ENCODE data around the gene ZNF438.

The ZNF438 gene

DNA sequence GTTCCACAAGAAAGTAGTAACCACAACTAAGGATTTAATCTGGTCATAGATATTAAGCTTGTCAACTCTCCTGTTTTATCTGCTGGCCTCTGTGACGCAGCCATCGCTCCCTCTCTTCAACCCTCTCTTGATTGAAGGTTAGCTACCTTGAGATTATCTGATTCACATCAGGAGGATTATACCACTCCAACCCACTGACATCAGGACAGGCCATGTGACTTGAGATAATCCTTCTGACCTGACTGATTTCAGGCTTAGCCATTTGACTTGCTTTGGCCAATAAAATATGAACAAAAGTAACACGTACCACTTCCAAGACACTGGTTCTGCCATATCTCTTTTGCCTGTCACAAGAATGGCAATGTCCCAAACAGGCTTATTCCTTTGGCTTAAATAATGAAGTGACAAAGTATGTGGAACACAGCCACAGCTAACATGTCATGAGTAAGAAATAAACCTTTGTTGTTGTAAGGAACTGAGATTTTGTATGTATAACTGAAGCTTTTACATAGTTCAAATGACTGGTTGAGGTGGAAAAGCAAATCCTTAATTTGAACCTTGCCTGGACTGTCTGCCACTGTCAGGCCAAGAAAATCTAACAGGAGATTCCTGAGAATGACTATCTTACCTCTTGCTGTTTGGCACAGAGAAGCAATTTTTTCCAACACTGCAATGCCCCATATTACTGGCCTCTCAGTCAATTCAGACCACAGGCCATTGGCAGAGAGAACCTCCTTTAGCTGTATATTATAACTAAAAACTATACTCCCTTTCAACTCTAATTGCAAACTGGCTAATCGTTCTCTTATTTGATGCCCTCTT lies 13.9 kb downstream of the ZNF438 start:
- DNase-seq (ENCODE audit: low read depth in 2 of 3, low spot score in 2 of 3), result no peak

DNA sequence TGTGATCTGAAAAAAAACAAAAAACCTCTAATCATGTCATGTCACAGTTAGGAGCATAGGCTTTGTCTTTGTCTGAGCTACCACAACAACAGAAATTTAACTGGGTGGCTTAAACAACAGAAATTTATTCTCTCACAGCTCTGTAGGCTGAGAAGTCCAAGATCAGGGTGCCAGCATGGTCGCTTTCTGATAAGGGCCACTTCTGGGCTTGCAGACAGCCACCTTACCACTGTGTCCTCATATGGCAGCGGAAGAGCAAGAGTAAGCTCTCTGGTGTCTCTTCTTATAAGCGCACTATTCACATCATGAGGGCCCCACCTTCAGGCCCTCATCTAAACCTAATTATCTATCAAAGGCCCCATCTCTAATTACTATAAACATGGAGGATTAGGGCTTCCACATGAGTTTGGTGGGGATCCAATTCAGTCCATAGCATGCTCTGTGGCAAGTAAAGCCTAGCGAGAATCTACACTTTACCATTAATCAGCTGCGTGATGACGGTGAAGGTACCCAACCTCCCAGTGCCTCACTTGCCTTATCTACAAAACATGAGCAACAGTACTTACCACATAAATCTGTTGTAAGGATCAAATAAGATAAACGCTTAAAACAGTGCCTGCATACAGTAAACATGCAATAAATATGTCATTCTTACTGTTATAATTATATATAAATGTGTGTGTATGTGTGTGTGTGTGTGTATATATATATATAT lies 17.3 kb downstream of the ZNF438 start:
- DNase-seq (ENCODE audit: low read depth in 2 of 3, low spot score in 2 of 3), result no peak

DNA sequence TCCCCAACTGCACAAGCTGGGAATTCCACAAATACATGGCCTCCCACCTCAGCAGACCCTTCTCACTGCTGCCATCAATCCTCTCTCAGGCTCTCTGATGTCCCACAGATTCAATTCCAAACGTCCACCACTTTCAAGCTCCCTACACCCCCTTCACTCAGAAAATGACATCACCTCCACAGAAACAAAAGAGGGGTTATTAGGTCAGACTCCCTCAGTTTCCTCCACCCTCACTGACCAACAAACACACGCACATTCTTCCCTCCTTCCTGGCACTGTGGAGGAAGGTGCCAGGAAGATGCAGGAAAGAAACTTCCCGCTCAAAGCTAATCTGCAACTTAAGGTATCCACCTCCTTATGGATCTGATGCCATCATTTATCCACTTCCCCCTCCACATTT lies 18.3 kb downstream of the ZNF438 start:
- DNase-seq (ENCODE audit: low read depth in 2 of 3, low spot score in 2 of 3), result no peak

DNA sequence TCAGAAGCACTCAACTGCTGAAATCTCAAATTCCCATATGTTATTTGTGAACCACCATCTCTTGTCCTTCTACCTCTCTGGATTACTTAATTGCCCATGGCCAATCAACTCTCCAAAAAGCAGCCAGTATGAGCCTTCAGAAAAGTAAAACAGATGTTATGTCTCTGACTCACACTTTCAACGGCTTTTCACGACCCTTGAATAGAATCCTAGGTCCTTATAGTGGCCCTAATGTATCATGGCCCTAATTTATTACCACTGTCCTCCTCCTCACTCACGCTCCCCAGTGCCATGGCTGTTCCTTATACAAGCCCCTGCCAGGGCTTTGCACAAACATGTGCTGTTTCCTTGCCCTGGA lies 20.0 kb downstream of the ZNF438 start:
- no peak for DNase-seq (ENCODE audit: low read depth in 2 of 3, low spot score in 2 of 3)

DNA sequence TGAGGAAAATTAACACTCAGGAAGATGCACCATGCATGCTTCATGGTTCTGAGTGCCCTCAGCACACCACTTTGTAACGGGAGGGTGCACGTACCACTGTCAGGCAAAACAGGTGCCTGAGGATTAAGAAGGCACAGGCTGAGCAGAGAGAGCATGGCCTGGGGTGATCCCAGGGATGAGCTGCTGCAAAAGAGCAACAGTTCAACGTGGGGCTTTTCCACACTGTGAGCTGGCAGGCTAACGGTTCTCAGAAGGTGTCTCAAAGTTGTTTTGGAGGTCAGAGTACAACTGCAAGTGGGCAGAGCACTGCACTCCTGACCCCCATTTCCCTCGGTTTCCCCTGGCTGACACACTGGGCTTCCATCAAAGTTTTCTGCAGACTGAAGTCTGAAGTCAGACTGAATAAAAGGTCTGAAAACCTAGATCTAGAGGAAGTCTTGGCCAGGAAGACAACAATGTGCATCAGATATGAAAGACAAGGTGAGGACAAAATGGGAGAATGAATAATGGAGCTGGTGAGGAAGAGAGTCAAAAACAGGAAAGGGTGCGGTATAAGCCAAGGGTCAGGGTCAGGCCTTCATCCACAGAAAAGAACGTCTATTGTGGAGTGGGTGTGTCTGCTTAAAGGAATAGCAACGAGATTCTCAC lies 20.5 kb downstream of the ZNF438 start:
- DNase-seq (ENCODE audit: low read depth in 2 of 3, low spot score in 2 of 3), result no peak

DNA sequence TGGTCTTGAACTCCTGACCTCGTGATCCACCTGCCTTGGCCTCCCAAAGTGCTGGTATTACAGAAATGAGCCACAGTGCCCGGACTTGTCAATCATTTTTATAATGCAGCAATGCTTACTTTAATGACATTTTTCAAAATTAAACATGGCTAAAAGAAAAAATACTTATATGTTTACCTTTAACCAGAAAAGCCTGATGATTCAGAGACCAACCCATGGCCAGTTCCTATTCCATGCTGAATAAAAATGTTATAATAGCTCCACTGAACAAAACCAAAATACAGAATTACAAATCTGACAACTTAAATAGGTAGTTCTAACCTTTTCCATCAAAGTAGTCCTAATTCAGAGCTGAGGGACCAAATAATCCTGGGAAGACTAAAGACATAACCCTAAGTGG lies 21.6 kb downstream of the ZNF438 start:
- DNase-seq (ENCODE audit: low read depth in 2 of 3, low spot score in 2 of 3), result no peak

DNA sequence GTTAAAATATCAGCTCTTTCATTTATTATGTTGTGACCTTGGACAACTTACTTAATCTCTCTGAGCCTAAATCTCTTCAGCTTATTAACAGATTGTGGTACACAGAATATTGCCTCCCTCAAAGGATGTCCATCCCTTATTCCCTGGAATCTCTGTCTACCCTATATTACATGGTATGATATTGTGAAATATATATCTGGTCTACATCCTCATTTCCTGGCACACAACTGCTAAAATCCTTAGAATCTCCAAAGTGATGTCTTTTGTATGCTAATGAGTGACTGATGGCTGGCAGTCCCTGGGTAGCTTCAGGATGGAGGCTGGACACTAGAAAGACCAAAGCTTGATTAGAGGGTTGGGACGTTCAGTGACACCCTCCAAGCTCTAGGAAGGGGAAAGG lies 25.8 kb downstream of the ZNF438 start:
- DNase-seq (ENCODE audit: low read depth in 2 of 3, low spot score in 2 of 3), result no peak

DNA sequence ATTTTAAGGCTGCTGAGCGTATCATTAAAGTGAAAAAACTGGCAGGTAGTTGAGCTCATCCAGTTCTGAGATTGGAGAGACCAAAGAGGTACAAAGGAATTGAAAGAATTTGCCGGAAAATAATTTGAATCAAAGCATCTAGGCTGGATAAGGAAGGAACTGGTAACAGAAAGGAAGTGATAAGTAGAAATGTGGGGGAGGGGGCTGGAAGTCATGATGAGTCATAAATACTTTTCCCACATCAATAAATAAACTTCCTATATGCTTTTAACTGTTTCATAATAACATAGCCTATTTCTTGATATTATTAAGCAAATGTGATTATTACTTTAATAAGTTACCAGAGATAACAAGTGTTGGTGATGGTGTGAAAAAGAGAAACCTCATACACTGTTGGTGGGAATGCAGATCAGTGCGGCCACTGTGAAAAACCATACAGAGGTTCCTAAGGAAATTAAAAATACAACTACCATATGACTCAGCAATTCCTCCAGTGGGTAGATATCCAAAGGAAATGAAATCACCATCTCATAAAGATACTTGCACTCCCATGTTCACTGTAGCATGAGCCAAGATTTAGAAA lies 27.0 kb downstream of the ZNF438 start:
- DNase-seq (ENCODE audit: low read depth in 2 of 3, low spot score in 2 of 3), result no peak

DNA sequence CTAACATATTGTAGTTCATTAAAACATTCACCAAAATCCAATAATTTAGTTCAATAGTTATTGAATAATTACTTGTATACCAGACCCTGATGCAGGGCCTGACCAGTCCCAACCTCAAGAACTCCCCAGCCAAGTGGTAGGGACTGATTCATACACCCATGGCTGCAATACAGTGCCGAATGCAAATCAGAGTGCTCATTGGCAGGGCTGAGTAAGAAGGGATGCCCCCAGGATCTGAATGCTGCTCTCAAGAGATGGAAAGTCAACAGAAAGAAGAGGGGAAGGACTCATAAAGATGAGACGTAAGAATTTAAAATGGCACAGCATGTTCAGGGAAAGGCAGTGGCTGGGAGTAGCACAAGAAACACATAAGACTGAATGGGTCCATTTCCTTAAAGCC lies 29.9 kb downstream of the ZNF438 start:
- DNase-seq (ENCODE audit: low read depth in 2 of 3, low spot score in 2 of 3), result no peak

DNA sequence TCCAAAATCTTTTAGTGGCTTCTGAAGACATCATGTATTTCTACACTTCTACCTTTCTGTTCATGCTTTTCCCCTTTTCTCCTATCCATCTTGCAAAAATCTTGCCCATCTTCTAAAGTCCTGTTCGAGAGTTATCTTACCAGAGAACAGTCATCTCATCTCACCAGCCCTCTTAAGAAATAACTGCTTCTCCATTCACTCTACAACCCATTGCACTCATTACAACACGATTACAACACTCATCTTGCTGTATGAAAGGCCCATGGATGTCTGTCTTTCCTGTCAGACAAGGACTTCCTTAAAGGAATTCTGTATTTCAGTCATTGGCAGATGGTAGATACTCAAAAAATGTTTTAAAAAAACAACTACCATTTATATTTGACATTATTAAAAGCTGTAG lies 30.8 kb downstream of the ZNF438 start:
- DNase-seq (ENCODE audit: low read depth in 2 of 3, low spot score in 2 of 3), result no peak

DNA sequence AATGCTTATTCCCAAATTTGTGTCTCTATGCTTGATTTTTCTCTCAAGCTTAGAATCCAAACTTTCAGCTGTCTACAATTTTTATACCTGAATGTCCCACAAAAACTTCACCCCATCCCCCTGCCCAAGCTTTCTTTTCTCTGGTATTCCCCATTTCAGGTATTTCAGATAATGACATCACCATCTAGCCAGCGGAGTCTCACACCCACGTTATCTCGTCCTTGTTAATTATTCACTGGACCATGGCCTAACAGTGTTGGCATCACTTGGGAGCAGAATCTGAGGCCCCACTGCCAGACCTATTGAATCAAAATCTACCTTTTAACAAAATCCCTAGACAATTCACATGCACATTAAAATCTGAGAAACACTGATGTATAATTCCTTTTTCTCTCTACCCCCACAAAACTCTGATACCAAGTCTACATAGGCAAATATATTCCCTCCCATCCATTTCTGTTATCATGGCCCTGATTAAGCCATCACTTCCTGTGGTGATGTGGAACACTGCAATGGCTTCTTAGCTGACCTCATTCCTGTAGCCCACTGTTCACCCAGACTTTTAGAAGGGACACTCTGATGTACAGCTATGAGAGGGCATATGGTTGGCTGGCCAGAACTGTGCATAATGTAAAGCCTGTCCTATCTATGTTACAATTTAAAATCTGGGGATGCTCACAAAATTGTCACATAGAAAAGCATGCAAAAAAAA lies 31.4 kb downstream of the ZNF438 start:
- DNase-seq (ENCODE audit: low read depth in 2 of 3, low spot score in 2 of 3), result no peak

DNA sequence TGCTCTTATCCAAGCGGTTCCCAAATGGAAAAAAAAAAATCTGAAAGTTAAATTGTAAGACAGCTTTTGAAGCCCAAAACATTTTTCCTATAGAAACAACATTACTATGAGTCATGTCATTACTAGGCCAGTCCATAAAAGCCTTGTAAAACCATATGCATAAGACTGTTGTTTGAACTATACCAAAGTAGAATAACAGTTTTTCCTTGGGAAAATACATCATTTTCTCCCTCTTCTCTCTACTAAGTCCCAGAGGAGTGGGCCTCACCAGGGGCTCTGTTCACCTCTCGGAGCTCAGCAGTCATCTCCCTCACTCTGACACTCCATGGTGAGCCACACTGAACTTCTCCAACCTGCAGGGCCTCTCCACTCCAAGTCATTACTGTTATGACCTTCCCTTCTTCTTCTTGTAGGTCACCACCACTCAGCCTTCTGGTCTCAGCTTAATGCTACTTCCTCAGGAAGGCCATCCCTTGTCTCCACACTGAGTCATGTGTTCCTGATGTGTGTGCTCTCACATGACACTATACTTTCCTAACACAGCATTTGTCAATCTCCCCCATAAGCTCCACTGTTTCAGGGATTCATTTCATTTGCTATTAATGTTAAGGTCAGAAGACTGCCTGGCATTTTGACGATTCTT lies 32.5 kb downstream of the ZNF438 start:
- no peak for DNase-seq (ENCODE audit: low read depth in 2 of 3, low spot score in 2 of 3)

DNA sequence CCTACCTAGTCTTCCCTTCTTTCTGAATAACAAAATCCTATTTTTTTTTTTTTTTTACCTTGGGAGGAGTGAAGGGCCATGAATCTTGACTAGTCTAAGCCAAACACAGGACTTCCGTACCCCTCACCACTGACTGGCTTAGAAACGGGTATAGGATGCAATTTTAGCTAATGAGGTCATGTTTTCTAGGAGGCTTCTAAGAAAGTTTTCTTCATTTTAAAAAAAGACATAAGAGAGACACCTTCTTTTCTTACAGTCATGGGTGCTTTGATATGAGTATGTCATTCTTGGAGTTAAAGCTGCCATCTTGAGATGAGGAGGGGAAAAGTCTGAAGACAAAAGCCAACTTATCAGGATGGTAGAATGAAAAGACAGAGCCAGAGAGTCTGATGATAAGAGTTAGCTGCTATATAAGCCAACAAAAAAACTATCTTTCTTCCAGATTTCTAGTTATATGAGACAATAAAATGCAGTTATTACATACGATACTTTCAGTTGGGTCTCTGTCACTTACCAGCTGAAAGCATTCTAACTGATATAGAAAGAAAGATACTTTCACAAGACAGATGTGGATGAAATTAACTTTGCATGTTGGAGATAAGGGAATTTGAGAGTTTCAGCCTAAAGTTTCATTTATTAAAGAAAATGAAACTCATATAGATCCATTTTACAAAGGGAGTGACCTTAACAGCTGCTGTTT lies 34.0 kb downstream of the ZNF438 start:
- no peak for DNase-seq (ENCODE audit: low read depth in 2 of 3, low spot score in 2 of 3)

DNA sequence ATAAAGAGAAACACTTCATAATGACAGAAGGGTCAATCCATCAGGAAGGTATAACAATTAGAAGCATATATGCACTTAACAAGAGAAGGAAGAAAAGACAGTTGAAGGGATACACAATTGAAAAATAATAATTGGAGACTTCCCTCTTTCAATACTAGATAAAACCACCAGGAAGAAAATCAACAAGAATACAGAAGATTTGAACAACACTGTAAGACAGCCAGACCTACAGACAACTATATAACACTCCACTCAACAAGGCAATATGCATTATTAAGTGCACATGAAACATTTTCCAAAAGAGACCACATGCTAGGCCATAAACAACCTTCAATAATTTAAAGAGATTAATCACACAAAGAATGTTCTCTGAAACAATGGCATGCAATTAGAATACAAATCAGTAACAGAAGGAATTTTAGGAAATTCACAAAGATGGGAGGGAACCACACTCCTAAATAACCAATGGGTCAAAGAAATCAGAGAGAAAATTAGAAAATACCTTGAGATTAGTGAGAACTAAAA lies 35.1 kb downstream of the ZNF438 start:
- no peak for DNase-seq (ENCODE audit: low read depth in 2 of 3, low spot score in 2 of 3)

DNA sequence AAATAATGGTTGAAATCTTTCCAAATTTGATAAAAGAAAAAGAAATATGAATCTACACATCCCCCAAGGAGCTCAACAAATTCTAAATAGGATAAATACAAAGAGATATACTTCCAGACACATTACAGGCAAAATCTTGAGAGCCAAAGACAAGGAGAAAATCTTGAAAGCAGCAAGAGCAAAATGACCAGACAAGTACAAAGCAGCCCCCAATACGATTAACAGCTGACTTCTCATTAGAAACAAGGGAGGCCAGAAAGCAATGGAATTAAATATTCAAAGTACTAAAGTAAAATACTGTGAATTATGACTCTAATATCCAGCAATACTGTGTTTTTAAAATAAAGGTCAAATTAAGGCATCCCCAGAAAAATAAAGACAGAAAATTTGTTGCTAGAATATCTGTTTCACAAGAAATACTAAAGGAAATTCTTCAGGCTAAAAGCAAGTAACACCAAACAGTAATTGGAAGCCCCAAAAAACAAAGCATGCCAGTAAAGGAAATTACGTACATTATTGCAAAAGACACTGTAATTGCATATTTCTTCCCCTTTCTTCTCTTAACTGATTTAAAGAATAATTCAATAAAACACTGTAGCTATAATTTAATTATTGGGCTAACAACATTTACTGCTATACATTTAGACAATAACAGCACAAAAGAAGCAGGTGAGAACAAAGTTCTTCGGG lies 36.4 kb downstream of the ZNF438 start:
- DNase-seq (ENCODE audit: low read depth in 2 of 3, low spot score in 2 of 3), result no peak

DNA sequence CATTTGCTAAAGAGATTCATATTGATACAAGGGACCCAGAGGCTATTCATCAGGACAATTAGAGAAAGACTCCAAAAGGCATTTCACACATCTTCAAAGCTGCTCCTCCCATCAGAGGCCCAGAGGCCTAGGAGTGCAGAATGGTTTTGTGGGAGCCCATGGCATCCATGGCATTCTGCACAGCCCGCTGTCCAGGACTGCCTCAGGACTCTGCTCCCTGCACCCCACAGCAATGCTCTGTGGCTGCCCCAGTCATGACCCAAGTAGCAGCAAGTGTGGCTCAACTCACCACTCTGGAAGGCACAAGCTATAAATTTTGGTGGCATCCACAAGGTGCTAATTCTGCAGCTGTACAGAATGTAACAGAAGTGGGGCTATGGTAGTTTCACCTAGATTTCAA lies 38.5 kb downstream of the ZNF438 start:
- DNase-seq (ENCODE audit: low read depth in 2 of 3, low spot score in 2 of 3), result no peak

DNA sequence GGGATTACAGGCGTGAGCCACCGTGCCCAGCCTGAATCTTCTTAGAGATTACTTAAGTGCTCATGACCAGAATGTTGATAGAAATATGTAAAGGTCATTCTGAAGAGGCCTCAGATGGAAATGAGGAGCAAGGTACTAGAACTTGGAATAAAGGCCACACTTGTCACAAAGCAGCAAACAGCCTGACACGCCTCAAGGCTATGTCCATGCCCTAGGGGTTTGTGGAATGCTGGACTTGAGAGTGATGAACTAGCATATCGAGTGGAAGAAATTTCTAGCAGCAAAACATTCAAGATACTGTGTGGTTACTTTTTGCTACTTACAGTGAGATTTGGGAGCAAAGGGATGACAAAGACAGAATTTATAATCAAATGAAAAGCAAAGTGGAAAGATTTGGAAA lies 39.0 kb downstream of the ZNF438 start:
- no peak for DNase-seq (ENCODE audit: low read depth in 2 of 3, low spot score in 2 of 3)

DNA sequence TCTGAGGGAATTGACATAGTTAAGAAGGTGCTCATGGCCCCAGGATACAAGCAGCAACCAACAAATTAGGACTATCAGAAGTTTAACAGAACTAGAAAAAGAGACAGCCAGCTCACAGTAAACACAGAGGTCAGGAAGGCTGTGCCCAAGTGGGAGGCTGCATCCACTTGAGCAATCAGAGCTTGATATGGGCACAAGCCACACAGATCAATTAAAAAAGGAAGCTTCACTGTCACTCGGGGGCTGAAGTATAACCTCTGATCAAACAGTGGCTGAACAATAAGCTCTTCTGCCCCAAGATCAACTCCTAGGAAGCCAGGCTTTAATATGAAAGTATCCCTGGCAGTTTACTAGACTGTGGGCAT lies 40.0 kb downstream of the ZNF438 start:
- DNase-seq (ENCODE audit: low read depth in 2 of 3, low spot score in 2 of 3), result no peak

DNA sequence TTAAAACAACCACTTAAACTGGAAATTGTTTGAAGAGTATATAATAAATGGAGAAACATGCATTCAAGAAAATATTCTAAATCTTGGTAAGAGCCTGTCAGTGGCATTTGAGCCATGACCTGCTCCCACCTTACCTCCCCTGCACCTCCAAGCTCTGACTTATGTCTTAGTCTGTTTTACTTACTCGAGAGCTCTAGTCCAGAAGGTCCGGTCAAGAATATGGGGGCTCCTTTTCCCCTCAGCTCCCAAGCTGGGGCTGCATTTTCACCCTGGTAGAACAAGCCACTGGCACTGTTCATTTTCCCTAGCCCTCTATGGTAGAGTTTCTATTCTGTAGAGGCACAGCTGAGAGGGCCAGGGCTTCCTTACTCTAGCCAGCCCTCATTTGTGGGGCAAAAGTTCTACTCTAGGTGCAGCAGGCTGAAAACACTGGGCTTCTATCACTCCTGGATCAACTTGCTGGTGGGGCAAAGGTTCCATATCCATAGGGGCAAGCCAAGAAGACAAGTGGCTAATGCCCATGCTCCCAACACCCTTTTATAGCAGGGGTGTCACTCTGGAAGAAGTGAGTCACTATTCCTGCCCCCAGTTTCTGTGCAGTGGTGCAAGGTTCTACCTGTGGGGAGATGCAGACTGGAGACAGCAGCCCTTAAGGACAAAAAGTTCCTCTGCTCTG lies 40.6 kb downstream of the ZNF438 start:
- no peak for DNase-seq (ENCODE audit: low read depth in 2 of 3, low spot score in 2 of 3)
